LNCAP (cell line): ENCODE measurements around the gene OLFML2A.

Source experiments
- TF ChIP-seq, protein P1 (sequence below): fragments of 450-650 bp; IDR thresholded peaks from 2 replicates; pipeline ENCODE4 v1.5.1; 2017; ENCODE audit warnings: mild to moderate bottlenecking

The OLFML2A gene

DNA sequence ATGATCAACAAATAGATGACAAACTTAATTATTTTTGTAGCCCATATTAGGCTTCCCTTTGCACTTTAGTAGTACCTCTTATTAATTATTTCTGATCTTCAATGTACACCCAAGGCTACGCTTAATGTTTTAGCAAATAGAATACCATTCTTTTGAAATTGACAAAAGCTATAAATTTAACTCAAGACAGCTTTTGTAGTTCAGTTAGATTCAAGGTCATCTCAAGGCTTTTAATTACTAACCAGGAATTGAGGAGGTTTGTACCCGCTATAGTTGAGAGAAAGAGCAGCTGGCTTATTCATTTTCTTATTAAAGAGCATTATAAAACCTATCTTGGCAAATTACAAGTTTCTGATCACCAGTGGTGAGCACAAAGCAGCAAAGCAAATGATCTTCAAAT lies 20.9 kb upstream of the OLFML2A start:
- TF ChIP-seq, protein P1, sequence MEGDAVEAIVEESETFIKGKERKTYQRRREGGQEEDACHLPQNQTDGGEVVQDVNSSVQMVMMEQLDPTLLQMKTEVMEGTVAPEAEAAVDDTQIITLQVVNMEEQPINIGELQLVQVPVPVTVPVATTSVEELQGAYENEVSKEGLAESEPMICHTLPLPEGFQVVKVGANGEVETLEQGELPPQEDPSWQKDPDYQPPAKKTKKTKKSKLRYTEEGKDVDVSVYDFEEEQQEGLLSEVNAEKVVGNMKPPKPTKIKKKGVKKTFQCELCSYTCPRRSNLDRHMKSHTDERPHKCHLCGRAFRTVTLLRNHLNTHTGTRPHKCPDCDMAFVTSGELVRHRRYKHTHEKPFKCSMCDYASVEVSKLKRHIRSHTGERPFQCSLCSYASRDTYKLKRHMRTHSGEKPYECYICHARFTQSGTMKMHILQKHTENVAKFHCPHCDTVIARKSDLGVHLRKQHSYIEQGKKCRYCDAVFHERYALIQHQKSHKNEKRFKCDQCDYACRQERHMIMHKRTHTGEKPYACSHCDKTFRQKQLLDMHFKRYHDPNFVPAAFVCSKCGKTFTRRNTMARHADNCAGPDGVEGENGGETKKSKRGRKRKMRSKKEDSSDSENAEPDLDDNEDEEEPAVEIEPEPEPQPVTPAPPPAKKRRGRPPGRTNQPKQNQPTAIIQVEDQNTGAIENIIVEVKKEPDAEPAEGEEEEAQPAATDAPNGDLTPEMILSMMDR, result no peak

DNA sequence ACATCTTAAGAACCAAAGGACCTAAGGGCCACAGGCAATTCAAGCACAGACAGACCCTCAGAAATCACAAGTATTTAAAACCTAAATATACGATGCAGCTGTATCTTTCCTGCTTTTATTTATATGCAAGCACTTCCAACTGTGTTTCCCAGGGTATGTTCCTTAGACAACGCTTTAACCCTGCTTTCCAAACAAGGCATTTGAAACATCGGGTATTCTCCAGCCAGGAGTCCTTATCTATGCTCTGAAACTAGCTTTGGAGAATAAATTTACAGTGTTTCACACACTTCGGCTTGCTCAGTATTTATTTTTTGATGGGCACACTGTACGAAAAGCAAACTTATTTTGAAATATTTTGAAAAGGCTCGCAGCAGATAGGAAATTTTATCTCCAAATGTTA lies 19.3 kb upstream of the OLFML2A start:
- TF ChIP-seq, protein P1, result no peak

DNA sequence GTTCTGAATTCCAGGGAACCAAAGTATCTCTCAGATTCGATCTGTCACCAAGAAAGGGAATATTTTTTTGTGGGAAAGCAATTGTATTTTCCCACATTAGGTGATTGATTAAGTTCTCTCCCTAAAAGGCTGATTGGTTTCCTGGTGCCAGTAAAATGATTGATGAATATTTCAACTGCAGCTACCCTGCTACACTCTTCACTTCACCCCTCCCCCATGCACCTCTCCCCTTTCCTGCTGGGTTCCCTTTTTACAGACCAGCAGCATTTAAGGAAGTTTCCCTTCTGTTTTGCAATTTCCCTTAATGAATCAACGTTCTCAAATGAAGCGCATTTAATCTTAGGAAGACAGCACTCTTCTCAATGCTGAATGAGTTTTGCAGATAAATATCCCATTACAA lies 18.9 kb upstream of the OLFML2A start:
- TF ChIP-seq, protein P1, result no peak

DNA sequence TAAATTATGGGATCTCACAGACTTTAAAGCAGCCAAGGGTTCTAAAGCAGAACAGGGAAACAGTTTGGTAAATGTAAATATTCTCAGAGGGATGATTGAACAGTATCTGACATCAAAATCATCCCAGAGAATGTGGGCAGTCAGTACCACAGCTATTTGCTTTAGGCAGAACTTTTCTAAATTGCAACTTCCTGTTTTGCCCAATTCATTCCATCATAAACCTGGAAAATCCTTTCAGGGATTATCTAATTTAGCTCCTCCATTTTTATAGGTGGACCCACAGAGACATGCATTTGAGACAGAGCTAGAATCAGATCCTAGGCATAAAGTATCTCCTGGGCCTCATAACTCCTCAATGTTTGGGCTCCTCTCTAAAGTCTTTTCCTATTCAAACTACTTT lies 18.2 kb upstream of the OLFML2A start:
- TF ChIP-seq, protein P1, result no peak

DNA sequence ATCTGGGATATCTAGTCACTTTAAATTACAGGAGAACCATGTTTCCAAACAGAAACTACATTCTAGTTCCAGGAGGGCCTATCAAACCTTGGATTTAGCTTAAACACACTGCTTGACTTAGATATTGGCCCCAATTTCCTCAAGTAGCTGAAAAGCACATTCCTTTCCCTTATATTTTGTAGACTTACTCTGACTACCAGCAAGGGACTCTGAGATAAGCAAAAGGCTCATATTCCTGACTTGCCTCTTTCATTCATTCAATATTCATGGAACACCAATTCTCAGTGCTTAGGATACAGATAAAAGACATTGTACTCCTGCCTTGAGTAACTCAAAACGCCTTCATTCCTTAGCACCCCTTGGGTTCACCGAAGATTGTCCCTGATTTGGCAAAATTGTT lies 17.6 kb upstream of the OLFML2A start:
- TF ChIP-seq, protein P1, result no peak

DNA sequence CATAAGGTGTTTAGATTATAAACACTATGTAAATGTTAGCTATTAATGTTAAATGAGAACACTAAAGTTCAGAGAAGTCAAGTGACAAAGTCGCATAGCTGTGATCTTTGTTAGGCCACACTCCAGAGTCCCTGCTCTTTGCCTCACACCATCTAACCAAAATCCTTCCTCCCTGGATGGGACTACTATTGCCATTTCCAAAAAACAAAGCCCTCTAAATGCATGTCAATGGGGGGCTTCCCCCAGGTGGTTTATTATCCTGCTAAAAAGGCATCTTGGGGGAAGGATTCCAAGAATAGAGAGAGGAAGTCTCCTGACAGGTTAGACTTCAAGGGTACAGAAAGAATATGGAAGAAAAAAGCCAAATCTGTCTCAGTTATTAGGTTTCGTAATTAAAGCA lies 16.2 kb upstream of the OLFML2A start:
- TF ChIP-seq, protein P1, result no peak

DNA sequence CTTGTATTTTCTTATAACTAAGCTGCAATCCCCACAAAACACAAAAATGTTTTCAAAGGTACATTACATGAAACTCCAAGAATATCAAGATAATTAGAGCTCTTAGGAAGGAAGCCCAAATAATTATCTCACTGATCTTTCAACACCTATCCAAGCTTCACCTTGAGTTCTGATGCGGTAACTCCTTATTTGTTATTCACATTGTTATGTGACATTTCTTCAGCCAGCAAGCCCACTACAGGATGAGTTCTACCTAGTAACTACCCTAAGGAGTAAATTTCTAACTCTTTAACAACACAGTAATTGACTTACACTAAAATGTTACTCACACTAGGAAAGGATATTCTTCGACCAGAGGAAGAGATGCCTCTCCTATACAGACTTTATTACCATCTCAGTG lies 15.7 kb upstream of the OLFML2A start:
- TF ChIP-seq, protein P1, result no peak

DNA sequence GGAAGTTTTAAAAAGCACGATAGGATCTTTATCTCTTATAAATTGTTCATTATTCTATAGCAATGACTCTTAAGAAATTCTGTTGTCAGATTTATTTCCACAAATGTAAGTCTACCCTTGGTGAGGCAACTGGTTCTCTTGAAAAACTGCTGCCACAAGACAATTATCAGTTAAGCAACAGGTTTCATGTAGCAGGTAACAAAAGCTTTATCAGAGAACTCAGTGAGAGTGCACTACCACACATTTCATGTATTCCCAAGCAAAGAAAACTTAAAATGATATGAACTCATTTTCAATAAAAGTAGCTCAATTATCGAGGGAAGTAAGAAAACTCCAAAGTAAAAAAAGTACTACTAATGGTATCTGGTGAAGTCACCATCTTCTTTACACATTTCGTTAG lies 15.2 kb upstream of the OLFML2A start:
- TF ChIP-seq, protein P1, result no peak
